H1 (cell line): ENCODE results near the gene RBM43. TPM values are rescaled to one million over a fixed set of nuclear protein-coding genes. Genes with fewer than 3 reads are reported as not detected.

Experiments used
- CTCF ChIA-PET: fragments of 300-600 bp; sonication (Branson Sonifier 250); formaldehyde crosslinking; loops from one replicate; lab custom pipeline; 2021; ENCODE audit not compliant: partially characterized antibody; lab: Charles Lee
- POLR2A ChIA-PET: fragments of 300-600 bp; sonication (Branson Sonifier 250); formaldehyde crosslinking; loops from one replicate; lab custom pipeline; 2021; ENCODE audit warnings: inconsistent platforms; ENCODE audit not compliant: partially characterized antibody; lab: Charles Lee
- DNase-seq, 2 experiments: peaks; one replicate each; pipeline versions ENCODE4 v3.0.0 to v3.0.0-alpha.2; 2010 to 2022; ENCODE audit warnings: low spot score in 2 of 2, low read depth in 1 of 2, mixed read lengths in 1 of 2
- FAIRE-seq: peaks from 2 replicates; lab custom pipeline; 2011; peaks lifted over from hg19 to GRCh38; lab: Jason Lieb, UNC
- H2AFZ ChIP-seq: 2 replicates; pipeline ENCODE4 v1.8.1; 2012; ENCODE audit warnings: low read length, inconsistent platforms
- H2AK5ac ChIP-seq: 2 replicates; pipeline ENCODE4 v1.6.1; 2013; ENCODE audit warnings: low read depth, low read length
- H2BK120ac ChIP-seq: replicated peaks from 2 replicates; pipeline ENCODE3; 2013; ENCODE audit warnings: low read depth, low read length, inconsistent platforms
- H2BK12ac ChIP-seq: 2 replicates; pipeline ENCODE4 v1.6.1; 2013; ENCODE audit warnings: low read depth, low read length
- H2BK15ac ChIP-seq: 2 replicates; pipeline ENCODE4 v1.6.1; 2013; ENCODE audit warnings: low read length
- H2BK20ac ChIP-seq: 2 replicates; pipeline ENCODE4 v1.6.1; 2013; ENCODE audit warnings: low read length
- H2BK5ac ChIP-seq: 2 replicates; pipeline ENCODE4 v1.6.1; 2013; ENCODE audit warnings: low read depth, low read length
- H3K14ac ChIP-seq: 2 replicates; pipeline ENCODE4 v1.6.1; 2013; ENCODE audit warnings: inconsistent platforms; ENCODE audit not compliant: insufficient read length
- H3K18ac ChIP-seq: 2 replicates; pipeline ENCODE4 v1.6.1; 2013; ENCODE audit warnings: low read length; ENCODE audit errors: extremely low read depth
- H3K23ac ChIP-seq: 2 replicates; pipeline ENCODE4 v1.6.1; 2013; ENCODE audit warnings: inconsistent platforms; ENCODE audit not compliant: insufficient read length
- H3K23me2 ChIP-seq: 2 replicates; pipeline ENCODE4 v1.6.1; 2013; ENCODE audit warnings: low read depth, low read length
- H3K27ac ChIP-seq: 2 replicates; pipeline ENCODE4 v1.6.1; 2011; ENCODE audit warnings: low read depth, low read length, inconsistent platforms
- H3K27me3 ChIP-seq, 4 experiments: replicated peaks in 1 of 4; 1 replicate in 1 of 4; 2 replicates in 3 of 4; pipeline versions ENCODE4 v1.6.1 to v1.8.1; 2011 to 2013; ENCODE audit warnings: low read length in 3 of 4, mild to moderate bottlenecking in 3 of 4, inconsistent platforms in 2 of 4, mixed read lengths in 2 of 4, moderate library complexity in 1 of 4; ENCODE audit not compliant: control insufficient read depth in 3 of 4, insufficient read depth in 3 of 4; ENCODE audit errors: extremely low read depth in 1 of 4
- H3K36me3 ChIP-seq, 4 experiments: 2 replicates each; pipeline versions ENCODE4 v1.6.1 to v1.8.1; 2011 to 2013; ENCODE audit warnings: mild to moderate bottlenecking in 4 of 4, low read length in 3 of 4, moderate library complexity in 2 of 4, control low read depth in 1 of 4, inconsistent platforms in 1 of 4; ENCODE audit not compliant: insufficient read depth in 4 of 4, control insufficient read depth in 2 of 4
- H3K4ac ChIP-seq: replicated peaks from 2 replicates; pipeline ENCODE3; 2013; ENCODE audit warnings: low read length, low read depth, mixed read lengths, inconsistent platforms; ENCODE audit not compliant: insufficient read length
- H3K4me1 ChIP-seq, 4 experiments: replicated peaks in 1 of 4; 1 replicate in 1 of 4; 2 replicates in 3 of 4; pipeline versions ENCODE4 v1.6.1 to v1.8.1; 2011 to 2013; ENCODE audit warnings: low read length in 3 of 4, inconsistent platforms in 2 of 4, mixed read lengths in 1 of 4; ENCODE audit not compliant: insufficient read depth in 4 of 4, control insufficient read depth in 3 of 4
- H3K4me2 ChIP-seq, 2 experiments: 2 replicates each; pipeline versions ENCODE4 v1.6.1 to v1.8.1; 2011 to 2013; ENCODE audit warnings: low read depth in 2 of 2, low read length in 2 of 2, control low read depth in 1 of 2, inconsistent platforms in 1 of 2, mild to moderate bottlenecking in 1 of 2; ENCODE audit not compliant: insufficient read depth in 1 of 2
- H3K4me3 ChIP-seq, 4 experiments: fragments of 200-600, 300-600 bp in 1 of 4; sonication (generic), shearing (Covaris generic), sonication (Bioruptor Twin) in 1 of 4; 2 replicates each; pipeline versions ENCODE4 v1.5.1 to v1.8.1; 2011 to 2016; ENCODE audit warnings: low read length in 4 of 4, low read depth in 3 of 4, control low read depth in 2 of 4, inconsistent platforms in 2 of 4, mild to moderate bottlenecking in 2 of 4, mixed read lengths in 1 of 4, moderate library complexity in 1 of 4; ENCODE audit not compliant: insufficient read depth in 2 of 4; ENCODE audit errors: extremely low read depth in 1 of 4
- H3K56ac ChIP-seq: replicated peaks from 2 replicates; pipeline ENCODE3; 2013; ENCODE audit warnings: low read depth, mild to moderate bottlenecking, mixed read lengths, low read length, inconsistent platforms; ENCODE audit not compliant: insufficient read length
- H3K79me1 ChIP-seq: 2 replicates; pipeline ENCODE4 v1.6.1; 2013; ENCODE audit warnings: low read depth, low read length, control low read depth
- H3K79me2 ChIP-seq, 2 experiments: 2 replicates each; pipeline versions ENCODE4 v1.6.1 to v1.8.1; 2012 to 2013; ENCODE audit warnings: low read length in 2 of 2, mild to moderate bottlenecking in 2 of 2, inconsistent platforms in 1 of 2; ENCODE audit not compliant: insufficient read depth in 2 of 2, control insufficient read depth in 1 of 2
- H3K9ac ChIP-seq, 4 experiments: replicated peaks in 1 of 4; 1 replicate in 1 of 4; 2 replicates in 3 of 4; pipeline versions ENCODE4 v1.6.1 to v1.8.1; 2011 to 2013; ENCODE audit warnings: low read depth in 3 of 4, low read length in 3 of 4, control low read depth in 2 of 4, mild to moderate bottlenecking in 2 of 4, moderate library complexity in 2 of 4, inconsistent platforms in 1 of 4; ENCODE audit errors: extremely low read depth in 1 of 4
- H3K9me3 ChIP-seq, 2 experiments: 2 replicates each; pipeline versions ENCODE4 v1.6.1 to v1.8.1; 2012 to 2013; ENCODE audit warnings: mild to moderate bottlenecking in 2 of 2, moderate library complexity in 2 of 2, control low read depth in 1 of 2, inconsistent platforms in 1 of 2, low read depth in 1 of 2, low read length in 1 of 2, mixed read lengths in 1 of 2; ENCODE audit not compliant: insufficient read depth in 2 of 2
- H4K20me1 ChIP-seq, 2 experiments: replicated peaks in 1 of 2; 2 replicates each; pipeline versions ENCODE3 to v1.8.1; 2011 to 2013; ENCODE audit warnings: inconsistent platforms in 2 of 2, low read length in 2 of 2, mild to moderate bottlenecking in 1 of 2; ENCODE audit not compliant: insufficient read depth in 2 of 2, control insufficient read depth in 1 of 2
- H4K5ac ChIP-seq: 2 replicates; pipeline ENCODE4 v1.6.1; 2013; ENCODE audit warnings: low read length, low read depth, mixed read lengths, inconsistent platforms; ENCODE audit not compliant: insufficient read length
- H4K8ac ChIP-seq: 2 replicates; pipeline ENCODE4 v1.8.0; 2013; ENCODE audit warnings: mild to moderate bottlenecking, moderate library complexity, low read length, inconsistent platforms; ENCODE audit not compliant: insufficient read depth; ENCODE audit errors: extremely low read depth
- H4K91ac ChIP-seq: replicated peaks from 2 replicates; pipeline ENCODE3; 2013; ENCODE audit warnings: low read length, mixed read lengths, inconsistent platforms; ENCODE audit not compliant: insufficient read length
- BCL11A ChIP-seq, 2 experiments: IDR thresholded peaks; one replicate each; pipeline ENCODE4 v1.6.1; 2011; ENCODE audit warnings: low read depth in 2 of 2, low read length in 2 of 2, mild to moderate bottlenecking in 2 of 2
- BRCA1 ChIP-seq: IDR thresholded peaks from 2 replicates; pipeline ENCODE4 v1.6.1; 2012; ENCODE audit warnings: low read depth, low read length, improper control_type of control experiment
- CREB1 ChIP-seq: IDR thresholded peaks from 2 replicates; pipeline ENCODE4 v1.6.1; 2012; ENCODE audit warnings: inconsistent platforms
- CTBP2 ChIP-seq: IDR thresholded peaks from 2 replicates; pipeline ENCODE4 v1.7.0; 2011; ENCODE audit warnings: borderline replicate concordance, mild to moderate bottlenecking, moderate library complexity, mixed read lengths, low read length; ENCODE audit not compliant: insufficient read depth, insufficient read length
- EGR1 ChIP-seq: IDR thresholded peaks from 2 replicates; pipeline ENCODE4 v1.6.1; 2011; ENCODE audit warnings: low read depth, low read length, borderline replicate concordance
- EP300 ChIP-seq, 2 experiments: IDR thresholded peaks; 1 replicate in 1 of 2; 2 replicates in 1 of 2; pipeline ENCODE4 v1.6.1; 2011 to 2012; ENCODE audit warnings: low read depth in 2 of 2, low read length in 2 of 2, mild to moderate bottlenecking in 2 of 2, borderline replicate concordance in 1 of 2, inconsistent platforms in 1 of 2, moderate library complexity in 1 of 2
- JUN ChIP-seq: IDR thresholded peaks from 2 replicates; pipeline ENCODE4 v1.6.1; 2011; ENCODE audit warnings: low read depth, mild to moderate bottlenecking, improper control_type of control experiment, low read length
- MAFK ChIP-seq: IDR thresholded peaks from 2 replicates; pipeline ENCODE4 v1.6.1; 2012; ENCODE audit warnings: low read depth, mild to moderate bottlenecking, improper control_type of control experiment, low read length
- POLR2AphosphoS5 ChIP-seq: IDR thresholded peaks from 2 replicates; pipeline ENCODE4 v1.6.1; 2011; ENCODE audit warnings: low read depth, low read length
- SAP30 ChIP-seq: fragments of 300-600 bp; sonication (generic); IDR thresholded peaks from 2 replicates; pipeline ENCODE4 v1.7.1; 2012; ENCODE audit warnings: low read length, moderate library complexity, mild to moderate bottlenecking, inconsistent platforms; ENCODE audit not compliant: insufficient read depth, insufficient replicate concordance
- SIX5 ChIP-seq: IDR thresholded peaks from 2 replicates; pipeline ENCODE4 v1.6.1; 2011; ENCODE audit warnings: mild to moderate bottlenecking, low read depth, low read length
- TCF12 ChIP-seq: IDR thresholded peaks from 2 replicates; pipeline ENCODE4 v1.6.1; 2011; ENCODE audit warnings: low read depth, mild to moderate bottlenecking, low read length
- USF2 ChIP-seq: IDR thresholded peaks from 2 replicates; pipeline ENCODE4 v1.6.1; 2011; ENCODE audit warnings: low read length, improper control_type of control experiment
- WGBS, 2 experiments: shearing (Covaris generic) in 1 of 2; methylation state at CpG; one replicate each; pipeline versions ENCODE4 v1.1.6 to v1.1.7; 2013 to 2015; ENCODE audit warnings: low lambda C conversion rate in 2 of 2, mixed read lengths in 2 of 2, inconsistent platforms in 1 of 2, low coverage in 1 of 2, missing lambda C conversion rate in 1 of 2; ENCODE audit not compliant: insufficient replicate concordance in 2 of 2, insufficient coverage in 1 of 2, insufficient read length in 1 of 2; ENCODE audit errors: extremely low coverage in 1 of 2, missing lambda C conversion rate in 1 of 2; 5-methylcytosine and 5-hydroxymethylcytosine counted together
- polyA plus RNA-seq, 7 experiments: library from polyadenylated mRNA; depleted of rRNA in 3 of 7; stranded (reverse) in 5 of 7; unstranded in 2 of 7; fragments of >200 nt in 5 of 7; fragments of 200-250 nt in 2 of 7; gene quantifications; 1 replicate in 5 of 7; 2 replicates in 1 of 7; 4 replicates in 1 of 7; pipeline versions ENCODE4 v1.2.1 to v1.2.3, GENCODE V29; 2011 to 2013; ENCODE audit warnings: missing spikeins in 2 of 7, mixed read lengths in 2 of 7
- total RNA-seq: library from RNA; stranded (reverse); fragmentation: NEBNext Ultra II Directional; extraction: Animal tissue kit (Norgen Biotek cat#: 25700); gene quantifications from 2 replicates; pipeline ENCODE4 v1.2.1, GENCODE V29; 2021

Gene RBM43
- total and polyA plus RNA-seq, 2 of the 8 experiments (the other 6 are each of a cell fraction or from before 2014, with no cell fraction given) = 1.7 to 2.0 TPM

- no peaks in the 10 kb centered on the region for H3K36me3 ChIP-seq
- no peaks in the 10 kb centered on the region for H3K23me2 ChIP-seq
- H3K79me2 ChIP-seq = no peaks in the 10 kb centered on the region
- H4K5ac ChIP-seq = no peak overlapping the region
- H3K18ac ChIP-seq = no peak overlapping the region
- H3K23ac ChIP-seq = no peak overlapping the region
- ChIA-PET CTCF (interaction anchor here (1.0 kb wide), 1 partner anchor 34 kb away, joined by 4 read pairs; no protein-coding TSS in a partner anchor), POLR2A (no interaction called here)
- H3K4me3 ChIP-seq = no peak overlapping the region
- no peaks in the 10 kb centered on the region for H3K27me3 ChIP-seq
- H3K79me1 ChIP-seq = no peaks in the 10 kb centered on the region
- H2BK15ac ChIP-seq = no peak overlapping the region
- no peaks in the 10 kb centered on the region for H4K20me1 ChIP-seq
- H3K56ac ChIP-seq = no peak overlapping the region
- no peak overlapping the region for H2BK12ac ChIP-seq
- no peak for FAIRE-seq
- no peak overlapping the region for H3K14ac ChIP-seq
- H2BK5ac ChIP-seq = no peak overlapping the region
- H2BK20ac ChIP-seq = no peak overlapping the region
- no peak overlapping the region for H2AK5ac ChIP-seq
- H4K91ac ChIP-seq = no peak overlapping the region
- no peak overlapping the region for H4K8ac ChIP-seq
- H3K27ac ChIP-seq = no peak overlapping the region
- no peak for DNase-seq
- no peak overlapping the region for H3K4ac ChIP-seq
- peaks cover 0 to 3% (median 0%) of the 10 kb centered on the region in 4 experiments; a peak in 1 of 7 replicates for H3K4me1 ChIP-seq
- WGBS, 2 experiments = 86% methylated on average over 3 of the region's 3 CpGs; no CpG with 5 or more reads in 1 of the 2 experiments
- H3K9ac ChIP-seq = no peak overlapping the region
- H3K4me2 ChIP-seq = no peak overlapping the region
- H2AFZ ChIP-seq = no peak overlapping the region
- no peaks in the 10 kb centered on the region for H3K9me3 ChIP-seq
- no peak overlapping the region for H2BK120ac ChIP-seq
- TF ChIP-seq POLR2AphosphoS5 (no peak), CREB1 (no peak), SIX5 (no peak), BCL11A (IDR thresholded peaks at IDR 0.05; ENCODE audit: low read depth in 2 of 2, low read length in 2 of 2) (no peak), MAFK (no peak), EP300 (IDR thresholded peaks at IDR 0.05; ENCODE audit: borderline replicate concordance in 1 of 2, low read depth in 2 of 2, low read length in 2 of 2) (no peak), USF2 (no peak), BRCA1 (no peak), EGR1 (no peak), SAP30 (no peak), CTBP2 (no peak), JUN (no peak), TCF12 (no peak)
Measured at GRCh38 chr2:151204756-151205155, 56.9 kb downstream of the RBM43 start.
